Neural cell (in vitro differentiated cells): ENCODE data around the gene GNPTG. TPM values are rescaled to one million over a fixed set of nuclear protein-coding genes. Genes with fewer than 3 reads are reported as not detected.

Experiments used
- H2AFZ ChIP-seq: fragments of 200-600, 300-800 bp; sonication (generic), shearing (Covaris generic); 2 replicates; pipeline ENCODE4 v1.6.0; 2014; ENCODE audit warnings: low read depth, mild to moderate bottlenecking, antibody characterized with exemption, low read length, moderate library complexity
- H3F3A ChIP-seq: fragments of 200-600 bp; shearing (Covaris generic); 2 replicates; pipeline ENCODE4 v1.6.1; 2016; ENCODE audit warnings: mild to moderate bottlenecking, moderate library complexity, mixed read lengths, antibody characterized with exemption, low read length; ENCODE audit not compliant: insufficient read depth, poor library complexity, severe bottlenecking
- H3K27ac ChIP-seq: fragments of 200-600, 300-800 bp; sonication (generic), shearing (Covaris generic); 2 replicates; pipeline ENCODE4 v1.5.1; 2014; ENCODE audit warnings: mild to moderate bottlenecking, low read length, moderate library complexity
- H3K27me3 ChIP-seq: fragments of 300-800, 200-600 bp; sonication (generic), shearing (Covaris generic); 2 replicates; pipeline ENCODE4 v1.6.0; 2014; ENCODE audit warnings: mild to moderate bottlenecking, low read depth, low read length, moderate library complexity; ENCODE audit not compliant: insufficient read depth
- H3K36me3 ChIP-seq: fragments of 300-800, 200-600 bp; sonication (generic), shearing (Covaris generic); 2 replicates; pipeline ENCODE4 v1.5.1; 2014; ENCODE audit warnings: mild to moderate bottlenecking, antibody characterized with exemption, low read length, moderate library complexity; ENCODE audit not compliant: insufficient read depth
- H3K4me2 ChIP-seq: fragments of 300-800, 200-600 bp; sonication (generic), shearing (Covaris generic); 2 replicates; pipeline ENCODE4 v1.6.0; 2014; ENCODE audit warnings: mild to moderate bottlenecking, low read length
- H3K4me3 ChIP-seq: fragments of 300-800, 200-600 bp; sonication (generic), shearing (Covaris generic); 2 replicates; pipeline ENCODE4 v1.5.1; 2014; ENCODE audit warnings: mild to moderate bottlenecking, low read length, moderate library complexity
- H3K79me2 ChIP-seq: fragments of 200-600 bp; shearing (Covaris generic); replicated peaks from 2 replicates; pipeline ENCODE4 v1.6.0; 2014; ENCODE audit warnings: mild to moderate bottlenecking, low read length, moderate library complexity; ENCODE audit not compliant: insufficient read depth
- H3K9ac ChIP-seq: fragments of 300-800, 200-600 bp; sonication (generic), shearing (Covaris generic); 2 replicates; pipeline ENCODE4 v1.6.1; 2016; ENCODE audit warnings: mild to moderate bottlenecking, low read length, mixed read lengths
- H3K9me2 ChIP-seq: fragments of 200-600 bp; shearing (Covaris generic); 2 replicates; pipeline ENCODE4 v1.6.1; 2016; ENCODE audit warnings: mild to moderate bottlenecking, low read length, mixed read lengths; ENCODE audit not compliant: insufficient read depth
- H3K9me3 ChIP-seq: fragments of 200-600, 300-800 bp; sonication (generic), shearing (Covaris generic); 2 replicates; pipeline ENCODE4 v1.6.1; 2016; ENCODE audit warnings: mild to moderate bottlenecking, mixed run types, low read length, moderate library complexity, mixed read lengths
- H4K20me1 ChIP-seq: fragments of 200-600 bp; shearing (Covaris generic); 2 replicates; pipeline ENCODE4 v1.6.1; 2016; ENCODE audit warnings: mild to moderate bottlenecking, mixed run types; ENCODE audit not compliant: insufficient read depth
- EP300 ChIP-seq: fragments of 450-650 bp; conservative IDR thresholded peaks from 2 replicates; pipeline ENCODE4 v1.6.1; 2014; ENCODE audit warnings: antibody characterized with exemption, mild to moderate bottlenecking, moderate library complexity; ENCODE audit not compliant: poor library complexity, severe bottlenecking
- EZH2 ChIP-seq: fragments of 200-600, 300-800 bp; shearing (Covaris generic), sonication (generic); IDR thresholded peaks from 2 replicates; pipeline ENCODE4 v1.6.1; 2014; ENCODE audit warnings: antibody characterized with exemption, low read length, borderline replicate concordance, mild to moderate bottlenecking; ENCODE audit not compliant: insufficient read depth, poor library complexity, severe bottlenecking
- MXI1 ChIP-seq: fragments of 450-650 bp; conservative IDR thresholded peaks from 2 replicates; pipeline ENCODE4 v1.6.1; 2014; ENCODE audit warnings: antibody characterized with exemption, mild to moderate bottlenecking; ENCODE audit not compliant: poor library complexity, severe bottlenecking
- POLR2AphosphoS5 ChIP-seq: IDR thresholded peaks from 2 replicates; pipeline ENCODE4 v1.6.1; 2012
- RAD21 ChIP-seq: fragments of 450-650 bp; conservative IDR thresholded peaks from 2 replicates; pipeline ENCODE4 v1.6.1; 2014; ENCODE audit warnings: antibody characterized with exemption, mild to moderate bottlenecking, moderate library complexity
- REST ChIP-seq: IDR thresholded peaks from 2 replicates; pipeline ENCODE4 v1.6.1; 2012; ENCODE audit warnings: borderline replicate concordance
- SMC3 ChIP-seq: fragments of 450-650 bp; conservative IDR thresholded peaks from 2 replicates; pipeline ENCODE4 v1.6.1; 2014; ENCODE audit warnings: antibody characterized with exemption, mild to moderate bottlenecking, moderate library complexity; ENCODE audit not compliant: poor library complexity
- TAF1 ChIP-seq: IDR thresholded peaks from 2 replicates; pipeline ENCODE4 v1.6.1; 2012; ENCODE audit warnings: low read depth
- polyA plus RNA-seq: library from polyadenylated mRNA; depleted of rRNA; stranded (reverse); fragments of >200 nt; gene quantifications from 2 replicates; pipeline ENCODE4 v1.2.3, GENCODE V29; 2014
- TF ChIP-seq, protein P1 (sequence below): fragments of 450-650 bp; IDR thresholded peaks from 2 replicates; pipeline ENCODE4 v1.5.1; 2014; ENCODE audit warnings: antibody characterized with exemption, mild to moderate bottlenecking, moderate library complexity; ENCODE audit not compliant: poor library complexity, severe bottlenecking

The GNPTG gene
- polyA plus RNA-seq, 1 donor from 2014 or later: 90.5 TPM

- peak overlapping the region; percentile 73 for H3K4me2 ChIP-seq
- no peak for TF ChIP-seq POLR2AphosphoS5
- TF ChIP-seq RAD21: no peak
- TF ChIP-seq EP300: no peak
- no peaks in the 10 kb centered on the region for H3F3A ChIP-seq
- peak overlapping the region; percentile 76 for H3K4me3 ChIP-seq
- H3K79me2 ChIP-seq: peaks cover 17% of the 10 kb centered on the region
- peaks cover 33% of the 10 kb centered on the region for H3K27me3 ChIP-seq
- no peak overlapping the region for H3K27ac ChIP-seq
- no peaks in the 10 kb centered on the region for H4K20me1 ChIP-seq
- no peak overlapping the region for H2AFZ ChIP-seq
- no peaks in the 10 kb centered on the region for H3K36me3 ChIP-seq
- no peaks in the 10 kb centered on the region for H3K9me2 ChIP-seq
- no peaks in the 10 kb centered on the region for H3K9me3 ChIP-seq
- H3K9ac ChIP-seq: peak overlapping the region; percentile 74
Observed at GRCh38 chr16:1333854-1334700, 17.7 kb upstream of the GNPTG start.

DNA sequence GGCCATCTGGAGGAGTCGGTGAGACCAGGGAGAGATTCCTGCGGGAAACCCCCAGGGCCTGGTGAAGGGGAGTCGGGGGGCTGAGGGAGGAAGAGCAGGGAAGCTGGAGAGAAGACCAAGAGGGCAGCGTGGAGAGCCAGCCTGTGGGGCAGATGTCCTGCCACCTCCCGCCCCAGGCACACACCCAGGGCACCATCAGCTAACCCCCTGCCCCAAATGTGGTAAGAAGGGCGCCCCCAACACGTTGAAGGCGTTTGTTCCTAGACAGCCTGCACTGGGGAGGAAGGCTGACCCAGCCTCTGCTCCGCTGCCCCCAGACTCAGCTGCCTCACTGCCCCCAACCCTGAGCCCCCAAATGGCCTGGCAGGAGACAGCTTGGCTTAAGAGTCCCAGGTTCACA, 17.0 kb upstream of the GNPTG start:
- no peak overlapping the region for H2AFZ ChIP-seq
- peaks cover 33% of the 10 kb centered on the region for H3K27me3 ChIP-seq
- H4K20me1 ChIP-seq: no peaks in the 10 kb centered on the region

More for the DNA sequence above, 17.0 kb upstream of the GNPTG start:
- TF ChIP-seq EP300 (no peak), REST (no peak), EZH2 (no peak), TAF1 (no peak), SMC3 (no peak), POLR2AphosphoS5 (no peak), MXI1 (no peak), RAD21 (no peak)
- TF ChIP-seq, protein P1, sequence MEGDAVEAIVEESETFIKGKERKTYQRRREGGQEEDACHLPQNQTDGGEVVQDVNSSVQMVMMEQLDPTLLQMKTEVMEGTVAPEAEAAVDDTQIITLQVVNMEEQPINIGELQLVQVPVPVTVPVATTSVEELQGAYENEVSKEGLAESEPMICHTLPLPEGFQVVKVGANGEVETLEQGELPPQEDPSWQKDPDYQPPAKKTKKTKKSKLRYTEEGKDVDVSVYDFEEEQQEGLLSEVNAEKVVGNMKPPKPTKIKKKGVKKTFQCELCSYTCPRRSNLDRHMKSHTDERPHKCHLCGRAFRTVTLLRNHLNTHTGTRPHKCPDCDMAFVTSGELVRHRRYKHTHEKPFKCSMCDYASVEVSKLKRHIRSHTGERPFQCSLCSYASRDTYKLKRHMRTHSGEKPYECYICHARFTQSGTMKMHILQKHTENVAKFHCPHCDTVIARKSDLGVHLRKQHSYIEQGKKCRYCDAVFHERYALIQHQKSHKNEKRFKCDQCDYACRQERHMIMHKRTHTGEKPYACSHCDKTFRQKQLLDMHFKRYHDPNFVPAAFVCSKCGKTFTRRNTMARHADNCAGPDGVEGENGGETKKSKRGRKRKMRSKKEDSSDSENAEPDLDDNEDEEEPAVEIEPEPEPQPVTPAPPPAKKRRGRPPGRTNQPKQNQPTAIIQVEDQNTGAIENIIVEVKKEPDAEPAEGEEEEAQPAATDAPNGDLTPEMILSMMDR: no peak
- H3F3A ChIP-seq: no peaks in the 10 kb centered on the region
- no peaks in the 10 kb centered on the region for H3K36me3 ChIP-seq
- no peaks in the 10 kb centered on the region for H3K9me2 ChIP-seq
- peak overlapping the region; percentile 76 for H3K4me3 ChIP-seq
- H3K9ac ChIP-seq: peak overlapping the region; percentile 74
- H3K4me2 ChIP-seq: peak overlapping the region; percentile 78
- no peaks in the 10 kb centered on the region for H3K9me3 ChIP-seq
- H3K27ac ChIP-seq: peak overlapping the region; percentile 91
- peaks cover 17% of the 10 kb centered on the region for H3K79me2 ChIP-seq
